ENCODE results near the gene PSMC3IP.

PSMC3IP gene

DNA sequence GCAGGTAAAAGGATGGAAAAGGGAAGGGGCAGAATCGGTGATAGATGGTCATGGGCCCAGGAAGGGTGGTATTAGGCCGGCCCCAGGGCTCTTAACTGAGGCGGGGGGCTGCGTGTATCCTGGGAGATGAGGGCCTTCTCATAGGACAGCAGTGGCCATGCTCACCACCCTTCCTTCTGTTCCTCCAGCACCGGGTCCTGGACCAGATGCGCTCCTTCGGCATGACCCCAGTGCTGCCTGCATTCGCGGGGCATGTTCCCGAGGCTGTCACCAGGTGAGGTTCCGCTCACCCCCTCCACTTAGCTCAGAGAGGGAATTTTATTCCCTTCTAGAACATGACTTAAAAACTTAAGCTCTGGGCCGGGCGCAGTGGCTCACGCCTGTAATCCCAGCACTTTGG is 39.0 kb downstream of the PSMC3IP start:
- no peak for DNase-seq (ENCODE audit: low read depth in 2 of 2)

- DNase-seq (ENCODE audit: low read depth in 2 of 2), result no peak
These were observed 39.6 kb downstream of the PSMC3IP start for GRCh38 chr17:42537826-42538451.

DNA sequence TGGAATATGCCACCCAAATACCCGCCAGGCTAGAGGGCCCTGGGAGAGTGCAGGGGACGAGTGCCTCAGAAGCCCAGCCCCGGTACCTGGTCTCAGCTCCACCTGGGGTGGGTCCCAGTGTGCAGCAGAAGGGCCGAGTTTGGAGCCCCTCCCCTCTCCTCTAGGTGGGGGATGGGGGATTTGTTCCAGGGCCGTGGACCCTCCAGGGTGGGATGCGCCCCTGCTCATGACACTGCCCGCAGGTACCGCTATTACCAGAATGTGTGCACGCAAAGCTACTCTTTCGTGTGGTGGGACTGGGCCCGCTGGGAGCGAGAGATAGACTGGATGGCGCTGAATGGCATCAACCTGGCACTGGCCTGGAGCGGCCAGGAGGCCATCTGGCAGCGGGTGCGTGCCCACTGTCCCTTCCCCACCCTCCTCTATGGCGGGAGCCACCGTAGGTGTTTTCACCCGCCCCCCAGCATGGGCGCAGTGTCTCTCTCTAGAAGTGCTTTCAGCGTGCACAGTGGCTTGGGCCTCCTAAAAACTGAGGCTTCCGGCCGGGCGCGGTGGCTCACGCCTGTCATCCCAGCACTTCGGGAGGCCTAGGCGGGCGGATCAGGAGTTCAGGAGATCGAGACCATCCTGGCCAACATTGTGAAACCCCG is 40.2 kb downstream of the PSMC3IP start:
- no peak for DNase-seq (ENCODE audit: low read depth in 2 of 2)

DNA sequence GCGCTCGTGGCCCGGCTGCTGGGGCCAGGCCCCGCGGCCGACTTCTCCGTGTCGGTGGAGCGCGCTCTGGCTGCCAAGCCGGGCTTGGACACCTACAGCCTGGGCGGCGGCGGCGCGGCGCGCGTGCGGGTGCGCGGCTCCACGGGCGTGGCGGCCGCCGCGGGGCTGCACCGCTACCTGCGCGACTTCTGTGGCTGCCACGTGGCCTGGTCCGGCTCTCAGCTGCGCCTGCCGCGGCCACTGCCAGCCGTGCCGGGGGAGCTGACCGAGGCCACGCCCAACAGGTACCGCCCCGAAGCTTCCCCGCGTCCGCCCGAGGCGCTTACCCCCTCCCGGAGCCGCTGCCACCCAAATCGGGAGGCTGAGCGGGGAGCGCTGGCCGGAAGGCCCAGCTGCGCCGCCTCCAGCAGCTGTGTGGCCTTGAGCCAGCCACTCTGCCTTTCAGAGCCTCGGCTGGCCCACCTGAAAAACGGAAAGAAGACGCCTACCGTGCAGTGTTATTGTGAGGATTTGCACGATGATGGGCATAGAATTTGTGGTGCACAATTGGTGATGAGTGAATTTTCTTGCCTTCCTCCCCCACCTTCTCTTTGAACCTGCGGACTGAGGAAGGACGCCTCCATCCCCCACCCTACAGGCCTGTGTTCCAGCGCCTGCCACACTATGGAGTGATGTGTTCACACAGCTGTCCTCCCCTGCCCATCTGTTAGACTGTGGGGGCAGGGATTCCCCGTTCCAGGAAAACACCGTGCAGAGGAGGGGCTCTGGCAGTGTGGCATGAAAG is 41.0 kb downstream of the PSMC3IP start:
- DNase-seq (ENCODE audit: low read depth in 2 of 2), result peak; percentile 27 to 64

- DNase-seq (ENCODE audit: low read depth in 2 of 2), result peak; percentile 58 to 82
These were observed 41.5 kb downstream of the PSMC3IP start, which contains the start of gene NAGLU for GRCh38 chr17:42536048-42536371. TSS of gene NAGLU (plus strand) at chr17:42536241. CDS start at chr17:42536273, 32 bp downstream.

DNA sequence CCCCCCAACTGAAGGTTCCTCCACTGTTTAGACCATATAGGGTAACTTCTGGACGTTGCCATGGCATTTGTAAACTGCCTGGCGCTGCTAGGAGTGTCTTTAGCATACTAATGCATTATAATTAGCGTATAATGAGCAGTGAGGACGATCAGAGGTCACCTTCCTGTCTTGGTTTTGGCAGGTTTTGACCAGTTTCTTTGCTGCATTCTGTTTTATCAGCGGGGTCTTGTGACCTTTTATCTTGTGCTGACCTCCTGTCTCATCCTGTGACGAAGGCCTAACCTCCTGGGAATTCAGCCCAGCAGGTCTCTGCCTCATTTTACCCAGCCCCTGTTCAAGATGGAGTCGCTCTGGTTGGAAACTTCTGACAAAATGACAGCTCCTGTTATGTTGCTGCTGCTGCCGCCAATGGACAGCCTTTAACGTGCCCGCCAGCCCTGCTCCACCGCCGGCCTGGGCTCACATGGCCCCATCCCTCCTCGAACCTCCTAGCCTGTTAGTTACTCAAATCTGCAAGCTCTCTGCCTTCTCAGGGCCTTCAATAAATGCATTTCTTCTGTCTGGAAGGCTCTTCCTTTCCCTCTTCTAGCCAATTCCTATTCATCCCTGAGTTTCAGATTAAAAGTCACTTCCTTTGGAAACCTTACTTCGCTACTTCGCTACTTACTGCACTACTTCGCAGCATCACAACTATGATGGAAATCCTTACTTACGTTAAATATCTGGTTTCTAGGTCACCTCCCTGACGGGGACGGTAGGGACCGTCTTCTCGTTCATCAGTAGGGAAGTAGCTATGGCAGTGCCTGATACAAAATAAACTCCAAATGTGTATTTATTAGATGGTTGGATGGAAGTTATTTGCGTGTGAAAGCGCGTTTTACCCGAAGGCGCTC is 42.1 kb downstream of the PSMC3IP start:
- no peak for DNase-seq (ENCODE audit: low read depth in 2 of 2)

- peak in 1 of 2 donors; percentile 42 for DNase-seq (ENCODE audit: low read depth in 2 of 2)
These were observed 45.8 kb downstream of the PSMC3IP start for GRCh38 chr17:42531455-42532354.

GRCh38 chr17:42530952-42531454 is 46.5 kb downstream of the PSMC3IP start:
- DNase-seq (ENCODE audit: low read depth in 2 of 2), result no peak

- no peak for DNase-seq (ENCODE audit: low read depth in 2 of 2)
These were observed 48.5 kb downstream of the PSMC3IP start for GRCh38 chr17:42529061-42529460.

DNA sequence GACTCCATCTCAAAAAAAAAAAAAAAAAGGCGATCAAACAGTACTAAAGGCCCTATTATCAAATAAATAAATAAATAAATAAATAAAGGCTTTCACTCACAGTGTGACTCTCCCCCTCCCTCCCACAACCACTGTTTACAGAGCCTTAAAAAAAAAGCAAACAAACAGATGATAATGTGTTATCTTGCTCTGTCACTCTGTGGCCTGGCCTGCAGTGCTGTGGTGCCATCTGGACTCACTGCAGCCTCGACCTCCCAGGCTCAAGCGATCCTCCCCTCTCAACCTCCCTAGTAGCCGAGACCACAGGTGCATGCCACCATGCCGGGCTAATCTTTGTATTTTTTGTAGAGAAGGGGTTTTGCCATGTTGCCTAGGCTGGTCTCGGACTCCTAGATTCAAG is 49.6 kb downstream of the PSMC3IP start:
- DNase-seq (ENCODE audit: low read depth in 2 of 2), result no peak

DNA sequence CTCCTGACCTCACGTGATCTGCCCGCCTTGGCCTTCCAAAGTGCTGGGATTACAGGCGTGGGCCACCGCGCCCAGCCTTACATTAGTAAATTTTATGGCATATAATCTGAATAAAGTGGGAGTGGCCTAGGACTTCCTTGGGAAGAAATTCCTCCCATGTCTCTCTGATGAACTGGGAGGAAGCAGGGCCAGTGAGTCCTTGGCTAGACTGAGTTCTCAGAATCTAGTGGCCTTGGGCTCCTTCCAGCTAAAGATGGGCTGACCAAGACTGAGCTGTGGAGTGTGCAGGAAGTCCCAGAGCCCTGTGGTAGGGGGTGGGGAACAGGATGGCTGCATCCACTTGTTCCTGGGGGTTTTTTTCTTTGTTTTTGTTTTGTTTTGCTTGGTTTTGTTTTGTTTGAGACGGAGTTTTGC is 51.5 kb downstream of the PSMC3IP start:
- no peak for DNase-seq (ENCODE audit: low read depth in 2 of 2)

DNA sequence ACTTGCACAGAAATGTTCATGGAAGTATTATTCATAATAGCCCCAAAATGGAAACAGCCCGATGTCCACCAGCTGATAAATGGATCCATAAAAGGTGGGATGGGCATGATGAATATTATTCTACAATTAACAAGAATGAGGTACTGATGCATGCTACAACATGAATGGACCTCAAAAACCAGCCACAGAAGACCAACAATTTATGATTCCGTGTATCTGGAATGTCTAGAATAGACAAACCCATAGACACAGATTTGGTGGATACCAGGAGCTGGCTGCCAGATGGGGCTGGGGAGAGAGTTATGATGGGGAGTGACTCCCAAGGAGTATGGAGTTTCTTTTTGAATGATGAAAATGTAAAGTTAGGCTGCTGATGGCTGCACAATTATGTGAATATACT is 52.3 kb downstream of the PSMC3IP start:
- DNase-seq (ENCODE audit: low read depth in 2 of 2), result no peak

- DNase-seq (ENCODE audit: low read depth in 2 of 2), result no peak
These were observed 54.7 kb downstream of the PSMC3IP start for GRCh38 chr17:42522798-42523278.
